Right ventricle myocardium superior (tissue), 1 donor: ENCODE results near the gene ZNF710. TPM values are rescaled to one million over a fixed set of nuclear protein-coding genes. Genes with fewer than 3 reads are reported as not detected.
A peak's percentile ranks its signal among the peaks of the same experiment; 100 is the strongest.
"Not testable (repeated sequence)": the region's sequence is repeated elsewhere in the genome, so short reads cannot be mapped to it uniquely, and the experiment has no call there.

Source experiments
- ATAC-seq: fragments of 200-7000 bp; cut with Tn5 transposase; one replicate; pipeline ENCODE4 v1.9.1; 2020; ENCODE audit warnings: mild to moderate bottlenecking; ENCODE audit not compliant: poor library complexity
- DNase-seq: peaks from one replicate; pipeline ENCODE4 v3.0.0-alpha.2; 2020
- intact Hi-C: fragments of 100-400 bp; cut with DNase I; formaldehyde crosslinking; loops from one replicate; pipeline ENCODE4 v1.11.2; 2022
- long read RNA-seq: library from polyadenylated mRNA; unstranded; transcript quantifications from one replicate; pipeline ENCODE4 v2.0.0, GENCODE V29; 2021
- total RNA-seq: library from RNA; stranded (reverse); fragmentation: NEBNext Ultra II Directional; extraction: Animal tissue kit (Norgen Biotek cat#: 25700); gene quantifications from one replicate; pipeline ENCODE4 v1.2.1, GENCODE V29; 2021
- donor health status: DM: no; HTN: yes; CAD: no; lungs with severe emphysema.

Gene ZNF710, protein sequence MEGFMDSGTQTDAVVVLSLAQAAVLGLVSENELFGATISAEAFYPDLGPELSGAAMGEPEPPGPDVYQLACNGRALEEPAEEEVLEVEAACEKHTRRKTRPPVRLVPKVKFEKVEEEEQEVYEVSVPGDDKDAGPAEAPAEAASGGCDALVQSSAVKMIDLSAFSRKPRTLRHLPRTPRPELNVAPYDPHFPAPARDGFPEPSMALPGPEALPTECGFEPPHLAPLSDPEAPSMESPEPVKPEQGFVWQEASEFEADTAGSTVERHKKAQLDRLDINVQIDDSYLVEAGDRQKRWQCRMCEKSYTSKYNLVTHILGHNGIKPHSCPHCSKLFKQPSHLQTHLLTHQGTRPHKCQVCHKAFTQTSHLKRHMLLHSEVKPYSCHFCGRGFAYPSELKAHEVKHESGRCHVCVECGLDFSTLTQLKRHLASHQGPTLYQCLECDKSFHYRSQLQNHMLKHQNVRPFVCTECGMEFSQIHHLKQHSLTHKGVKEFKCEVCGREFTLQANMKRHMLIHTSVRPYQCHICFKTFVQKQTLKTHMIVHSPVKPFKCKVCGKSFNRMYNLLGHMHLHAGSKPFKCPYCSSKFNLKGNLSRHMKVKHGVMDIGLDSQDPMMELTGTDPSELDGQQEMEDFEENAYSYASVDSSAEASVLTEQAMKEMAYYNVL
- total RNA-seq, result 4.9 TPM
- long read RNA-seq, partial matches to known transcripts, result 4 of 8 reads
- long read RNA-seq, other reads (novel, unspliced or antisense), result 4 of 8 reads

DNA sequence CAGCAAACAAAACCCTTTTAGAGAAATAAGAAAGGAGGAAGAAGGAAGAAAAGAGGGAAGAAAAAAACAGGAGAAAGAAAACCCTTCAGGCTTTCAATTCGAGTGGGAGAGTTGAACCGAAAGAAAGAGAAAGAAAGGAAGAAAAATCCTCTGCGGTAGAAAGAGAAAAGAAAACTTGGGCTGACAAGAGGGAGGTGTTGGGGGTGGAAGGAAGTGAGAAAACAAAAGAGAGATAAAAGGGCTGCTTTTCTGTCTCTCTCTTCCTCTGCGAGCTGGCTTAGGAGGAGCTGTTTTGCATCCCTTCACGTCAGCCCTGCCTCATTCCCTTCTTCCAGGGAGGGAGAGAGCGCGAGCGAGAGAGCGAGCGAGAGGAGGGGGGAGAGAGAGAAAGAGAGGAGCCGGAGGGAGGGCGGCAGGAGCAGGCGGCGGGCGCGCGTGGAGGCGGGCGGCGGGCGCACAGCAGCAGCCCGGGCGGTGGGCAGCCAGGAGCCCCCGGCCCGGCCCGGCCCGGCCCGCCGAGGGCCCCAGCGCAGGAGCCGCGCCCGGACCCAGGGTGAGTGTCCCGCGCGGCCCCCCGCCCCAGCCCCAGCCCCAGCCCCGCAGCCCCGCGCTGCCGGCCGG, at the start of gene ZNF710:
Gene ZNF710 (plus strand): TSS at position 263 of the 621 bp plus-strand sequence. CDS start 65,814 bp downstream, outside the sequence.
- peak; percentile 40 for ATAC-seq
- intact Hi-C loops, result loop anchor here (5.0 kb wide), 1 partner anchor 71 kb away; no protein-coding TSS in a partner anchor
- DNase-seq, result peak; percentile 71

DNA sequence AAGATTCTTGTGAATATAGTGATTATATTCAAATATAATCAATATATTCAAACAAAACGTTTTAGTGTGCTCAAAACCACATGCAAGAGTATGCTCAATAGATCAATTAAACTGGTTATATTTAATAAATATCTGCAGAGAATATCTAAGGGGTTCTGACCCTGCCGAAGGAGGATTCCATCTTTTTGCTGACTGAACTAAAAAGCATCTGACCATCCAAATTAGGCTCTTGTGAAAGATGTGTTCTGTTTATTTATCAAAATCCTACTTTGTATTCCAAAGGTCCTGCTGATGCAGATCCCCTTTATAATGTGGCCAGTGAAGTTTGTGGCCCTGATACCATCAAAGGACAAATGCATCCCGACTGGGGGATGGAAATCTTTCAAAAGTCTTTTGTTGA, 46.6 kb upstream of the ZNF710 start:
- DNase-seq, result no peak
- intact Hi-C loops, result no loop called here
- ATAC-seq, result no peak

DNA sequence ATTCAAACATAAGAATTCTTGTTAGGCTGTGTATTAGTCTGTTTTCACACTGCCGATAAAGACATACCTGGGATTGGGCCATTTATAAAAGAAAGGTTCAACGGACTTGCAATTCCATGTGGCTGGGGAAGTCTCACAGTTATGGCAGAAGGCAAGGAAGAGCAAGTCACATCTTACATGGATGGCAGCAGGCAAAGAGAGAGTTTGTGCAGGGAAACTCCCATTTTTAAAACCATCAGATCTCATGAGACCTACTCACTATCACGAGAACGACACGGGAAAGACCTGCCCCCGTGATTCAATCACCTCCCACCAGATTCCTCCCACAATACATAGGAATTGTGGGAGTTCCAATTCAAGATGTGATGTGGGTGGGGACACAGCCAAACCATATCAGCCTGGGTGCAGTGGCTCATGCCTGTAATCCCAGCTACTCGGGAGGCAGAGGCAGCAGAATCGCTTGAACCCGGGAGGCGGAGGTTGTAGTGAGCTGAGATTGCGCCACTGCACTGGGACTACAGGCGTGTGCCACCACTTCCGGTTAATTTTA, 45.6 kb upstream of the ZNF710 start:
- intact Hi-C loops, DNase-seq, ATAC-seq: not testable (repeated sequence)

DNA sequence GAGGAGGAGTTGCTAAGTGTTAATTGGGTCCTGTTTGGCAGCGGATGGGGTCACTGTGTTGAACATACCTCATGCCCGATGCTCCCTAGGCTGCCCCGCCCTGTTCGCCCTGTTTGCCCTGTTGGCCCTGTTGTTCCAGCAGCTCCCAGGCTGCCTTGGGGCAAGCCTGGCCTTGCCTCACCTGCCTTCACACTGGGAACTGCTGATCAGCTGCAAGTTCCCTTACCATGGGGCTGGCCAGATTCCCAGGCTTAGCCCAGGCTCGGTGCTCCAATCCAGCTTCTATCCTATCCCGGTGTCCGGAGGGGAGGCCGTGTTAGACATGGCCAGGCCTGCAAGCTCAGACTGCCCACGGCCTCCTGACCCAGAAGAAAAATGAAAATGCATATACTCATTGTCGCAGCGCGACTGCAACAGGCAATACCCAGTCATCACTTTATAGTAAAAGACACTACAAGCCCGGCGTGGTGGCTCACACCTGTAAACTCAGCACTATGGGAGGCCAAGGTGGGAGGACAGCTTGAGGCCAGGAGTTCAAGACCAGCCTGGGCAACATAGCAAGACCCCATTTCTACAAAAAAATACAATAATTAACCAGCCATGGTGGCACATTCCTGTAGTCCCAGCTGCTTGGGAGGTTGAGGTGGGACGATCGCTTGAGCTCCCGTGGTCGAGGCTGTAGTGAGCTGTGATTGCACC, 42.9 kb upstream of the ZNF710 start:
- DNase-seq, result no peak

DNA sequence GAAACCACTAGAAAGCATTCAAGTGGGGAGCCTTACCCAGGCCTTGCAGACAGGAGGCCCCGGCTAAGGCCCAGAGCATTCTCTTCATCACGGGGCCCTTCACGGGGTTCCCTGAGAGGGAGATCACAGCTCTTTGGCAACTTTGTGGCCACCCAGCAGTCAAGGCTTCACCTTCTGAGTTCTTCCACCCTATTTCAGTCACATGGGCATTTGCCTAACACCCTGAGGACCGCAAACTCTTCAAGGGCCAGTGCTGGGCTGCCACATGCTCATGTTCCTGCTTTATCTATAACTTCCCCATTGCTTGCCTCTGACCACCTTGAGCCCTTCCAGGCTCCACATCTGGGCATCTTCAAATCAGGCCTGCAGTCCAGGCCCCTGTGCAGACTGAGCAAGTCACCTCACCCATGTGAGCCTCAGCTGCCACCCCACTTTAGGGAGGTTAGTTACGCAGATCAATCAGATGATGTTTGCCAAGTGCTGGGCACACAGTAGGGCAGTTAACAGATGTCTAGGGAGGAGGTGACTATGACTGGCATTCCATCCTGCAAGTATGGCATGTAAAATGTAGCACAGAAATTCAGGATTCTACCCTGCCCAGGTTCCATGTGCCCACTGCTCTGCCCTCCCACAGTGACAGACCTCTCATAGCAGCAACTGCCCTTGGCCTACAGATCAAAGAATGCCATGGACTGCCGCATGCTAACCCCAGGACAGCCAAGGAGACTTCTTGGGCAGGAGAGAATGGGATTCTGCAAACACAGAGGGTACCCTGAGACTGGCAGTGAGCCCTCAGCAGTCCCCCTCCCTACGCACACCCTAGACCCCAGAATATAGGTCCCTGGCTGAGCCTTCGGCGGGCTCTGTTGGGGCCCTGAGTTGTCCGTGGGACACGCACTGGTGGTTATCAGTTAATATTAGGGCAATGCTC, 37.6 kb upstream of the ZNF710 start:
- DNase-seq (peak; percentile 57), ATAC-seq (peak; percentile 49)

More for the DNA sequence above, 42.9 kb upstream of the ZNF710 start:
- intact Hi-C loops, result no loop called here
- ATAC-seq, result no peak

DNA sequence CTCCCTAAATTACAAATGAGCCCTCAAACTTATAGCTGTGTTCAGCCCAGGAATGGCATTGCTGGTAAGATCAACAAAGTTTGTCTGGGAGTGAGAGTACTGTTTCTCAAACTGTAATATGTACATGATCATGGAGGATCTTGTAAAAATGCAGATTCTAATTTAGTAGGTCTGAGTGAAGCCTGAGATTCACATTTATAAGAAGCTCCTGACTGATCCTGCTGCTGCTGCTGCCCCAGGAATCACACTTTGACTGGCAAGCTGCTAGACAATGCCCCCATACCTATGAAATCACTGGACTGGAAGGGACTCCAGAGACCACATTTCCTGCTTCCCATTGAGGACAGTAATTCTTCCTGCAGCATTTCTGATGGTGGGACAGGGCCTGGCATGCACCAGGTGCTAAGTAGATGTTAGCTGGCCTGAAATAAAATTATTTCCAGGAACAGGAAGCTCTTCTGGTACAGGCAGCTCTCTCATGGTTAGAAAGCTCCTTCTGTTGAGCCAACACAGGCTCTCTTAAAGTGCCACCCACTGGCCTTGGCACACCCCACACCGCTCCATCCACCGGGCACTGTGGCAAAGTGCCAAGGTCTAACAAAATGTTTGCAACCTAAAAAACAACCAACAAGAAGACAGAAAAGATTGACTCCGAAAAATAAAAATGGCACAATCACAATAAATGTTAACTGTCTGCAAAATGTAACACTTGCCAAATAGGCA, 36.7 kb upstream of the ZNF710 start:
- ATAC-seq, result peak; percentile 75
- intact Hi-C loops, result no loop called here
- DNase-seq, result no peak

More for the DNA sequence above, 37.6 kb upstream of the ZNF710 start:
- intact Hi-C loops, result no loop called here

DNA sequence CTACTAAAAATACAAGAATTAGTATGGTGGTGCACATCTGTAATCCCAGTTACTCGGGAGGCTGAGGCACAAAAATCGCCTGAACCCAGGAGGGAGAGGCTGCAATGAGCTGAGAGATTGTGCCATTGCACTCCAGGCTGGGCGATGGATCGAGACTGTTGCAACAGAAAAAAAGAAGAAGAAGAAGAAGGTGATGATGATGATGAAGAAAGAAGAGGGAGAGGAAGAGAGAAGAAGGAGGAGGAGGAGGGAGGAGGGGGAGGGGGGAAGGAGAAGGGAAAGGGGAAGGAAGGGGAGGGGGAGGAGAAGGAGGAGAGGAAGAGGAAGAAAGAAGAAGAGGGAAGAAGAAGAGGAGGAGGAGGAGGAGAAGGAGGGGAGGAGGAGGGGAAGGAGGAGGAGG, 33.2 kb upstream of the ZNF710 start:
- DNase-seq, result no peak
- intact Hi-C loops, result no loop called here
- no peak for ATAC-seq

DNA sequence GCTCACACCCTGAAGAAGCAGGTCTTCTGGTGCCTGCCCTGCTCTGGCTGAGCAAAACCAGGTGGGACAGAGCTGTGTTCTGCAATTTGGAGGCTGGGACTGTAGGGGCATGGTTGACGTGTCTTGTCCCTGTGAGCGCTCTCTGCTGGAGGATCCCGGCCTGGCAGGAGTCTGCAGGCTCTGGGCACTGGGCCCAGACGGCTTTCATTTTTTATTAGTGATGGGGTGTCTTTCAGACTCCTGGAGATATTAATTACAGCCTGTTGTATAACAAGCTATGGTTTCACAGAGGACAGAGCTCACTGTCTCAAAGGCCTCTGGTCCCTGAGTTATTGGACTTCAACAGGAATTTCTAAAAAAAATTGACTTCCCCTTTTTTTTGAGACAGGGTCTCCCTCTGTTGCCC, 29.5 kb upstream of the ZNF710 start:
- DNase-seq (peak; percentile 57), ATAC-seq (peak; percentile 84)
- intact Hi-C loops, result no loop called here

DNA sequence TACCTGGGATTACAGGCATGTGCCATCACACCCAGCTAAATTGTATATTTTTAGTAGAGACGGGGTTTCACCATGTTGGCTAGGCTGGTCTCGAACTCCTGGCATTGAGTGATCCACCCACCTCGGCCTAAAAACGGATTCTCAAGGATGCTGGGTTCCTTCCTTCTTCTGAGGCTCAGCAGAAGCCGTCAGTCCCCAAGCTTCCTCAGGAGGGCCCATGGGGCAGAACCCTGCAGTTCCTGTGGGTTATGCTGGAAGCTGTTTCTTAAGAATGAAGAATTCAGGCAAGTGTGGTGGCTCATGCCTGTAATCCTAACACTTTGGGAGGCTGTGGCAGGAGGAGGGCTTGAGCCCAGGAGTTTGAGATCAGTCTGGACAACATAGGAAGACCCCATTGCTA, 29.0 kb upstream of the ZNF710 start:
- intact Hi-C loops, result no loop called here
- DNase-seq, result no peak
- no peak for ATAC-seq

DNA sequence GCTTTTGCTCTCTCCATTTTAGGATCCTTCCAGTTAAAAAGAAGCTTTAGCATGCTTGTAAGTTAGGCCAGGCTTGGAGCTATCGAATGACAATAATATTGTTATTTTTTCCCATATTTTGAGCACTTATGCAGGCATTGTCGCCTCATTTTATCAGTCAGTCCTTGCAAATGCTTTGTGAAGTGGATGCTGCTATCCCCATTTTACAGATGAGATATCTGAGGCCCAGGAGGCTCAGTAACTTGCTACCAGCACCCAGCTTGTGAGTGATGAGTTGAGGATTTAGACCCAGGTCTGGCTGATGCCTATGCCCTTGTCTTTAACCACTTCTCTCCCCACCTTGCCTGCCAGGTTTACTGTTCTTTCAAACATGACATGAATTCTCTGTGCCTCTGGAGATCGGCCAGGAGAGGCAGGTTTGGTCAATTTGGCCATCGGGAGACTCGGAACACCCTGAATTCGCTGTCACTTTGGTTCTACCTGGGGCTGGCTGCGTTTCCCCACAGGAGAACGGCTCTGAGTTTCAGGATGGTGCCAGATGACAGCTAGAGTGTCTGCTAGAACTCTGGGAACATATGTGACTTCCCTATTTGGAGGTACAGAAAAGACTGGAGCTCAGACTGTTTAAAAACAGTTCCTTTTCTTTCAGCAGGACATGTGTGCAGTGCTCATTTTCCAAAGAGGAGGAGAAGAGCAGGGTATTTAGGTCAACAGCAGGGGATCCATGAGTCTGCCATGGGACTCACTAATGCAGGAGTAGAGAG, 25.5 kb upstream of the ZNF710 start:
- intact Hi-C loops, result no loop called here
- no peak for DNase-seq
- ATAC-seq, result peak; percentile 59

DNA sequence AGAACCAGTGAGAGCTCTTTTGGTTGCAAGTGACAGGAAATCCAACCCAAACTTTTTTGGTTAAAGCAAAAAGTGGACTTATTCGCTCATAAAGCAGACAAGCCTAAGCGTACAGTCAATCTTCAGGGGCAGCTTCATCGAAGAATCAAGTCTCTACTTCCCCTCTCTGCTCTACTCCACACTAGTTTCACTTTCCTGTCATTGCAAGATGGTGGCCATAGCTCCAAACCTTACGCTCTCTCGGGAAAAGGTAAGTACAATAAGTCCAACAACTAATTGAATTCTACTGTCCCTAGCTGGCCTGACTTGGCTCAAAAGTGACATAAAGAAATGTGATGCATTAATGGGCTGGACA, 24.9 kb upstream of the ZNF710 start:
- intact Hi-C loops, result no loop called here
- no peak for DNase-seq
- no peak for ATAC-seq

DNA sequence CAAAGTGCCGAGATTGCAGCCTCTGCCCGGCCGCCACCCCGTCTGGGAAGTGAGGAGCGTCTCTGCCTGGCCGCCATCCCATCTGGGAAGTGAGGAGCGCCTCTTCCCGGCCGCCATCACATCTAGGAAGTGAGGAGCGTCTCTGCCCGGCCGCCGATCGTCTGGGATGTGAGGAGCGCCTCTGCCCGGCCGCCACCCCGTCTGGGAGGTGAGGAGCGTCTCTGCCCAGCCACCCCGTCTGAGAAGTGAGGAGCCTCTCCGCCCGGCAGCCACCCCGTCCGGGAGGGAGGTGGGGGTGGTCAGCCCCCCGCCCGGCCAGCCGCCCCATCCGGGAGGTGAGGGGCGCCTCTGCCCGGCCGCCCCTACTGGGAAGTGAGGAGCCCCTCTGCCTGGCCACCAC, 23.3 kb upstream of the ZNF710 start:
- DNase-seq, ATAC-seq, intact Hi-C loops: not testable (repeated sequence)

DNA sequence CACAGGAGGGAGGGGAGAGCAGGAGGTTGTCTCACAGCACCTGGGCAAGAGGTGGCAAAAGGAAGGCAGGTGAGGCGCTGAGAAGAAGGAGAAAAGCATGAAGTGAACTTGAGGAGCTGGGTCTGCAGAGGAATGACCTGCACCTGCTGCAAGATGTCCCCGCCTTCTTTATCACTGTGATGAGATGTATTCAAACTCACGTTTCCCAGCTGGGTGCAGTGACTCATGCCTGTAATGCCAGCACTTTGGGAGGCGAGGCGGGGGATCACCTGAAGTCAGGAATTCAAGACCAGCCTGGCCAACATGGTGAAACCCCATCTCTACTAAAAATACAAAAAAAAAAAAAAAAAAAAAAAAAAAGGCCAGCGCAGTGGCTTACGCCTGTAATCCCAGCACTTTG, 22.2 kb upstream of the ZNF710 start:
- DNase-seq (no peak), ATAC-seq (no peak)
- intact Hi-C loops, result no loop called here

DNA sequence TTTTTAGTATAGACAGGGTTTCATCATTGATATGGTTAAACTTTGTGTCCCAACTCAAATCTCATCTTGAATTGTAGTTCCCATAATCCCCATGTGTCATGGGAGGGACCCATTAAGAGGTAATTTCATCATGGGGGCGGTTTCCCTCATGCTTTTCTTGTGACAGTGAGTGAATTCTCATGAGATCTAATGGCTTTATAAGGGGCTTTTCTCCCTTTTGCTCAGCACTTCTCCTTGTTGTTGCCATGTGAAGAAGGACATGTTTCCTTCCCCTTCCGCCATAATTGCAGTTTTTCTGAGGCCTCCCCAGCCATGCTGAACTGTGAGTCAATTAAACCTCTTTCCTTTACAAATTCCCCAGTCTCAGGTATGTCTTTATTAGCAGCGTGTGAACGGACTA, 20.2 kb upstream of the ZNF710 start:
- intact Hi-C loops, result no loop called here
- ATAC-seq, result no peak
- DNase-seq, result no peak

DNA sequence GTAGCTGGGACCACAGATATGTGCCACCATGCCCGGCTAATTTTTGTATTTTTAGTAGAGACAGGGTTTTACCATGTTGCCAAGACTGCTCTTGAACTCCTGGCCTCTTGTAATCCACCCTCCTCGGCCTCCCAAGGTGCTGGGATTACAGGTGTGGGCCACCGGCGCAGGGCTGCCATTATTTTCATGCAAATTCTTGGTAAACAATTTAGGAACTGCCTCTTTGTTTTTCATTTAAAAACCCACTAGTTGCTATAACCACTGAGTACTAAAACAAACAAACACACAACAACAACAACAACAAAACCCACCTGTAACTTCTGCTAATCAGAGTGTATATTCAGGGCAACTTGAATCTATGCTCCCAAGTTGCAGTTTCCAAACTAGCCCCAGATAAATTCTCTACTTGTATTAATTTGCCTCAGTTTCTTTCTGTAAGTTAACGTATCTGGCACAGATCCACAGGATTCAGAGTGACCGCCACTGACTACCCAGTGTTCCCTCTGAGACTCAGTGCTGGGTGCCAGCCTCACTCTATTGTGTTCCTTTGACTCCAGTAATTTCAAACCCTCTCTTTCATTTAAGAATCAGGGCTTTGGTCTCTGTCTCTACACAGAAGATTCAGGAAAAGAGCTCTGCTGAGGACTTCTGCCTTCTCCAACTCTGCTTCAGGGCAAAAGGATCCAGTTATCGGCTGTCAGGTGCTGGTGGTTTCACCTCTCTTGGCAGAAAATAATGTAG, 18.6 kb upstream of the ZNF710 start:
- intact Hi-C loops, result no loop called here
- no peak for ATAC-seq
- DNase-seq, result no peak

DNA sequence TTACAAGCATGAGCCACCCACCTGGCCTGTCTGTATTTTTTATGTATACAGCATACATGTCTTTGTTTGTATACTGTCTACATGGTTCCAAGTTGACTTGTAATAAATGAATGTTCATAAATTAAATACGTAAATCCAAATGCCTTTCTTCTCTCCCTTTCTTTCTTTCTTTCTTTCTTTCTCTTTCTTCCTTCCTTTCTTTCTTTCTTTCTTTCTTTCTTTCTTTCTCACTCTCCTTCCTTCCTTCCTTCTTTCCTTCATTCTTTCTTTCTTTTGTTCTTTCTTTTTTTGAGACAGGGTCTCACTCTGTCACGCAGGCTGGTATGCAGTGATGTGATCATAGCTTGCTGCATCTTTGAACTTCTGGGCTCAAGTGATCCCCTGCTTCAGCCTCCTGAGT, 17.1 kb upstream of the ZNF710 start:
- DNase-seq (no peak), ATAC-seq (no peak)
- intact Hi-C loops, result no loop called here
